Body of pancreas (tissue), 4 donors: ENCODE data around the gene CCSER1.

ENCODE experiments used
- POLR2A ChIP-seq, 3 donors: fragments of 450-650 bp; IDR thresholded peaks; one replicate each; pipeline ENCODE4 v1.6.1; 2016; ENCODE audit warnings: antibody characterized with exemption in 3 of 3, mild to moderate bottlenecking in 2 of 3
- TF ChIP-seq, protein P1 (sequence below), 7 experiments: fragments of 450-650 bp in 4 of 7; fragments of 200-600 bp in 3 of 7; sonication (generic) in 3 of 7; IDR thresholded peaks; one replicate each; pipeline ENCODE4 v1.5.1; 2016 to 2019; ENCODE audit warnings: antibody characterized with exemption in 7 of 7

DNA sequence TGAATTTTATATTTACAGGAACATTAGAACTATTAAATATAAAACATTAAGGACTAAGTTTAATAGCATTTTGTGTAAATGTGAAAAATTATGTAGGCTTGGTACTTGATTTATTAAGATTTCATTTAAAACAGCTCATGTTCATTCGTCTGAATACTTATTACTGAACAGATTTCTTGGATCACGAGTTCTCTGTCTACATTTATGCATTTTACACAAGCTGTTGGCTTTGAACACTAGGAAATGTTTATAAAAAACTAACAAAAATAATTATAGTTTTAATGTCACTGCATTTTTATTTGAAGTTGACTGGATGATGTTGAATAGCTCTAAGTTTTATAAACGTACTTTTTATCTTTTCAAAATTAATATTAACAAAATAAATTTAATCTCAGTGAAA lies 888.7 kb downstream of the CCSER1 start:
- TF ChIP-seq, protein P1, sequence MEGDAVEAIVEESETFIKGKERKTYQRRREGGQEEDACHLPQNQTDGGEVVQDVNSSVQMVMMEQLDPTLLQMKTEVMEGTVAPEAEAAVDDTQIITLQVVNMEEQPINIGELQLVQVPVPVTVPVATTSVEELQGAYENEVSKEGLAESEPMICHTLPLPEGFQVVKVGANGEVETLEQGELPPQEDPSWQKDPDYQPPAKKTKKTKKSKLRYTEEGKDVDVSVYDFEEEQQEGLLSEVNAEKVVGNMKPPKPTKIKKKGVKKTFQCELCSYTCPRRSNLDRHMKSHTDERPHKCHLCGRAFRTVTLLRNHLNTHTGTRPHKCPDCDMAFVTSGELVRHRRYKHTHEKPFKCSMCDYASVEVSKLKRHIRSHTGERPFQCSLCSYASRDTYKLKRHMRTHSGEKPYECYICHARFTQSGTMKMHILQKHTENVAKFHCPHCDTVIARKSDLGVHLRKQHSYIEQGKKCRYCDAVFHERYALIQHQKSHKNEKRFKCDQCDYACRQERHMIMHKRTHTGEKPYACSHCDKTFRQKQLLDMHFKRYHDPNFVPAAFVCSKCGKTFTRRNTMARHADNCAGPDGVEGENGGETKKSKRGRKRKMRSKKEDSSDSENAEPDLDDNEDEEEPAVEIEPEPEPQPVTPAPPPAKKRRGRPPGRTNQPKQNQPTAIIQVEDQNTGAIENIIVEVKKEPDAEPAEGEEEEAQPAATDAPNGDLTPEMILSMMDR (IDR thresholded peaks at IDR 0.05), result no peak
- no peak for TF ChIP-seq POLR2A (IDR thresholded peaks at IDR 0.05)
